Stimulated activated CD4-positive, alpha-beta T cell treated with anti-CD3 and anti-CD28 coated beads, Interleukin-2, amount 100 ng/mL, for 24 hours (primary cell): ENCODE measurements around the gene TKT.
"Not testable (repeated sequence)": the region's sequence is repeated elsewhere in the genome, so short reads cannot be mapped to it uniquely, and the experiment has no call there.

Source experiments
- DNase-seq, 2 donors: peaks; one replicate each; pipeline ENCODE4 v3.0.0-alpha.2; 2020

Gene TKT

DNA sequence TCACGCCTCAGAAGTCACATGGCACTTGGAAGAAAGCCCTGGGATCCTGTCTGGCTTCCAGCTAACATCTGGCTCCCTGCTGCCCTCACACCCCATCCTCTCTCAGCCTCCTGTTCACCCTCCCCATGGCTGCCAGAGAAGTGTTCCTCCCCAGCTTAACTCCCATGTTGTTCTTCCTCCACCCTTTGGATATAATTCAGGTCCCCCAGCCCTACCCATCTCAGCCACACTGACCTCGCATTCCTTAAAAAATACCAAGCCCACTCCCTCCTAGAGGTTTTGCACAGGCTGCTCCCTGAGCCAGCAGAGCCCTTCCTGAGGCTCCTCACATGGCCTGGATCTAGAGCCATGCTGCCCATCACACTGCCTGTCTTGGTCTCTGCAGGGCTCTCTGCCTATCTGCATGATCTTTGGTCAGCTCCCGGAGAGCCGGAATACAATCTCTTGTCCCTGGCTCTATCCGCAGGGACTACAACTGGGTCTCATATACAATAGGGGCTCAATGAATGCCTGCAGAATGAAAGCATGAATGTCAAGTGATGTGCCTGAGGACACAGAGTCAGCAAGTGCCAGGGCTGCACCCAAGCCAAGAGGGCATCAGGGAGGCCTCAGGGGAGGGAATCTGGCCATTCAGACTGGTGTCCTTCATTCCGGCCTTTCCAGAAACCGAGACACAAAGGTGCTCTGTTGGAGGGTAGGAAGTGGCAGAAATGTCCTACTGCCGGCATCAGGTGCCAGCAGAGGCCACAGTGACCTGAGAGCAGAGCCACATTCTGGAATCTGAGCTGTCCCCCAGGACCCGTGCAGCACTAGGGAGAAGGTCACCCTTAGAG, 3.8 kb upstream of the TKT start:
- no peak for DNase-seq

DNA sequence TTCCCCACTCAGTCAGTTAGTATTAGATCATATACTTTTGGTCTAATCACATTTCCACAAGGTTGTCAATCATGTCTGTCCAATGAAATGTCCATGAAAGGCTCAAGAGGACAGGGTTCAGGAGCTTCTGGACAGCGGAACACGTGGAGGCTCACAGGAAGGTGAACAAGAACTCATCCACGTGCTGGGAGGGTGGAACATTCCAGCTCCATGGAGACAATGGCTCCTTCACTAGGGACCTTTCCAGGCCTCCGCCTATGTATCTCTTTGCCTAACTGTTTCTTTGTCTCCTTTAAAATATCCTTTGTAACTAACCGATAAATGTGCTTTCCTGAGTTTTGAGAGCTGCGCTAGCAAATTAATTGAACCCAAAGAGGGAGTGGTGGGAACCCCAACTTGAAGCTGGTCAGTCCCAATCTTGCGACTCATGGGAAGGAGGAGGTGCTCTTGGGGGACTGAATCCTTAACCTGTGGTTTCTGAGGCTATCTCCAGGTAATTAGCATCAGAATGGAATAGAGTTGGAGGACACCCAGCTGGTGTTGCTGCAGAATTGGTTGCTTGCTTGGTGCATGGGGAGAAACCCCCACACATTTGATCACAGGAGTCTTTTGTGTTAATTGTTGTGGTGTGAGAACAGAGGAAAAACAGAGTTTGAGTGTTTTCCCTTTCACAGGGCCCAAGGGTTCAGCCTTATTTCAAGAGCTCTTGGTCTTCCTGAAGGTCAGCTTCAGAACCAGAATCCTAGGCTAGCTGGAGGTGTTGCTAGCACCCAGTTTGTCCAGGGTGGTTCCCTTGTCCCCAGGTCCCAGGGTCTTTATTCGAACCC, 3.0 kb upstream of the TKT start:
- DNase-seq = no peak

- DNase-seq = no peak
These were observed 1.6 kb upstream of the TKT start for GRCh38 chr3:53257465-53257864.

DNA sequence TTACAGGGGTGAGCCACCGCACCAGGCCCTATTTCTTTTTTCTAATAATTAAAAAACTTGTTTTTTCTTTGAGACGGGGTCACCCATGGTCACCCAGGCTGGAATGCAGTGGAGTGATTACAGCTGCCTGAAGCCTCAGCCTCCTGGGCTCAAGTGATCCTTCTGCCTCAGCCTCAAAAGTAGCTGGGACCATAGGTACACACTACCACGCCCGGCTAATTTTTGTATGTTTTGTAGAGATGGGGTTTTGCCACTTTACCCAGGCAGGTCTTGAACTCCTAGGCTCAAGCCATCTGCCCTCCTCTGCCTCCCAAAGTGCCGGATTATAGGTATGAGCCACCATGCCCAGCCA, 858 bp upstream of the TKT start:
- no peak for DNase-seq

- peak; percentile 50 to 54 for DNase-seq
These were observed 423 bp downstream of the TKT start for GRCh38 chr3:53255423-53255774.

DNA sequence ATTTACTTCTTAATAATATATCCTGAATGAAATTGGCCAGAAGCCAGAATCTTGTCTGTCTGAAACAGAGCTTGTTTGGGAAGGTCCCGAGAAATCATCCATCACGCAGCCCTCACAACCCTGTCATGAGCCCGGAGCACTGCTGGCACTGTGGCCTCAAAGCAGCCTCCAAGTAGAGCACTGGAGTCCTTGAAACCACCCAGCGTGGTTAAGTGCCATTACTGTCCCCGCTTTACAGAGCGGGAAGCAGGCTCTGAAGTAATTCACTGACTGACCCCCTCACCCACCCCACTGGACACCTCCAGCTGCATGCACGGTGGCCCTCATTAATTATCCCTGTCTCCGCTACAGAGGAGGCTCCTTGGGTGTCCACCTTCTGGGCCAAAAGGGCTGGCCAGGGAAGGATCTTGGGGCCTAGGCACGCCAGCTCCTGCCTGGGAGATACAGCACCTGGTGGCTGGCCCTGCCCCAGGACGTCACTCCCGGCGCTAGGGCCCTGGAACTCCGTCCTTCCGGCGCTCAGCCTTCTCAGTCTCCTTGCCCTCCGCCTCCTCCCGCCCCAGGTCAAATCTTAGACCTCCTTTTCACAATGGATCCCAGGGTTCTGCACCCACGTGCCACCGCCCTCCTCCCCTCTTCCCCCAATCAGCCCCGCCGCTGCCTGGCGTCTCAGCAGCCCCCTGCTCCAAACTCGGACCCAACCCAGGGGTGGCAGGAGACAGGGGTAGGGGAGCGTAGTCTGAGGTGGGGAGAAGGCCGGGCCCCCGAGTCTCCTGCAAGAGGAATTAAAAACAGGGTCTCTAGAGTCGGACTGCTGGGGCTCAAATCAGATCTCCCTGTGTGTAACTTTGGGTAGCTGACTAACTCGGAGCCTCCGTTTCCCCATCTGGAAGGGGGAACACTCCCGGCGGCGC, 1.1 kb downstream of the TKT start:
- DNase-seq = peak; percentile 54 to 72

DNA sequence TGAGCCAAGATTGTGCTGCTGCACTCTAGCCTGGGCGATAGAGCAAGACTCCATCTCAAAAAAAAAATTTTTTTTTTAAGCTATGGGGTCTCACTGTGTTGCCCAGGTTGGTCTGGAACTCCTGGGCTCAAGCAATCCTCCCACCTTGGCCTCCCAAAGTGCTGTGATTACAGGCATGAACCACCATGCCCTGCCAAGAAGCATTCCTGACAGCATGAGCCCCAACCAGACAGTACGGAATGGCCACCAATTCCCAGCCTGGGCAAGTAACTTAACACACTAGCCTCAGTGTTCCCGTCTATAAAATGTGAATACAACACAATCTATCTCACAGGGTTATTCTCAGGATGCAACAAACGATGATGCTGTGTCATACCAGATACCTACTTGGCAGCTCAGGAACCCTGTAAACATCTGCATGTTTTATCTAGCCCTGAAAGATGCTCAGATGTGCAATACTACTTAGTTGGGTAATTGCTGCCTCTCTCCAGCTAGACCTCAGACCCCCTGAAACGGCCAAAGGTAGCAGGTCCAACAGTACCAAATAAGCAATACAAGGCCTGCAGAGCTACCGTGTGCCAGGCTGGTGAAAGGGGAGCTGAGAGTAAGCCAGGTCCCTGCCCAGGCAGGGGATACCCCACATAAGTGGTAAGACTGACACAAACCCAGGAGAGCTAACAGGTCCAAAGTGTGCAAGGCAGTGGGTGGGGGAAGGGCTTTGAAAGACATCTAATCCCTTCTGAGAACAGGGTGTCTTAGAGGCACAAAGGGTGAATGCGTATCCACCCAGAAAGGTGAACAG, 1.9 kb downstream of the TKT start:
- DNase-seq = no peak

DNA sequence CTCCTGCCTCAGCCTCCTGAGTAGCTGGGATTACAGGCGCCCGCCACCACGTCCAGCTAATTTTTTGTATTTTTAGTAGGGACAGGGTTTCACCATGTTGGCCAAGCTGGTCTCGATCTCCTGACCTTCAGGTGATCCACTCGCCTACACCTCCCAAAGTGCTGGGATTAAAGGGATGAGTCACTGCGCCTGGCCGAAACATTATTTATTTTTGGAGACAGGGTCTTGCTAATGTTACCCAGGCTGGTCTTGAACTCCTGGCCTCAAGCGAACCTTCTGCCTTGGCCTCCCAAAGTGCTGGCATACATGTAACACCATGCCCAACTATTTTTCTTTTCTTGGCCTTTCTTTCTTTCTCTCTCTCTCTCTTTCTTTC, 2.9 kb downstream of the TKT start:
- DNase-seq = not testable (repeated sequence)

- DNase-seq = no peak
These were observed 3.5 kb downstream of the TKT start for GRCh38 chr3:53252096-53252946.

GRCh38 chr3:53250881-53251605, 4.8 kb downstream of the TKT start:
- no peak for DNase-seq

- DNase-seq = no peak
These were observed 5.4 kb downstream of the TKT start for GRCh38 chr3:53250453-53250852.

DNA sequence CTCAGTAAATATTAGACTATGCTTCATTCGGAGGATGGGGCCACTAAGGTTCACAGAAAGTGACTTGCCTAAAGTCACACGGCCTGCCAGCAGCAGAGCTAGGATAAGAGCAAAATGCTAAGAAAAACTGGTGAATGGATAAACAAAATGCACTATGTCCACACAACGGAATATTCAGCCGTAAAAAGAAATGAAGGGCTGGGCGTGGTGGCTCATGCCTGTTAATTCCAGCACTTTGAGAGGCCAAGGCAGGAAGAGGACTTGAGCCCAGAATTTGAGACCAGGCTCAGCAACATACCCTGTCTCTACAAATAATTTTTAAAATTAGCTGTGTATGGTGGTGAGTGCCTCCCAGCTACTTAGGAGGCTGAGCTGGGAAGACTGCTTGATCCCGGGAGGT, 7.7 kb downstream of the TKT start:
- no peak for DNase-seq

DNA sequence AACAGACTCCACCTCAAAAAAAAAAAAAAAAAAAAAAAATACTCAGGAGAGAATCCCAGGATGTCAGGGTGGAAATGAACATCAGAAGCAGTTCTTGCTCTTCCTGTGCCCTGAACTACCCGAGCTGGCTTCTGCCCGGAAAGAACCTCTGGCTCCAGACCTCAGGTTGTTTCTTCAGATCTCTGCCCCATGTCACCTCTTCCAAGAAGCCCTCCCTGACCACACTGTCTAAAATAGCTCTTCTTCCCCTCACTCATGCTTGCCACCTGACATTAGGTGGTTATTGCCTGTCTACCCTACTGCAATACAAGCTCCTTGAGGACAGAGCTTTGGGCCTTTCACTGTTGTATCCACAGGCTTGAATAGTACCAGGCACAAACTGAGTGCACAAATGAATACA, 8.2 kb downstream of the TKT start:
- DNase-seq = no peak

DNA sequence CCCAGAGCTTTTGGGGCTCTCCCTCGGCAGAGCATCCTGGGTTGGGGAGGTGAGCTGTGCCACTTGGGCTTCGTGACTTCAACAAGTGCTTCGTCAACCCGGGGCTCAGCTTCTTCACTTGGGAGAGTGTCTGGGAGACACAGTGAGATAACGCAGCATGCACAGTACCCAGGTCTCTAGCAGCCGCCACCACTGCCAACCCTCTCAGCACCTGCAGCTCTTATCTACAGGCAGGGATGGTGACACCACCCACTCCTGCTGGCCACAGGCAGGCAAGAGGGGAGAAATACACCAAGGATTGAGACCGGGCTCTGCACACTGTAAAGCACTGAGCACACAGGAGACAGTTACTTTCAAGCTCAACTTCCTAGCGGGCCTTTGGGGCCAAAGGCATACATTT, 11.6 kb downstream of the TKT start:
- DNase-seq = no peak

GRCh38 chr3:53243785-53244184, 12.0 kb downstream of the TKT start:
- no peak for DNase-seq

GRCh38 chr3:53243165-53243564, 12.7 kb downstream of the TKT start:
- no peak for DNase-seq

DNA sequence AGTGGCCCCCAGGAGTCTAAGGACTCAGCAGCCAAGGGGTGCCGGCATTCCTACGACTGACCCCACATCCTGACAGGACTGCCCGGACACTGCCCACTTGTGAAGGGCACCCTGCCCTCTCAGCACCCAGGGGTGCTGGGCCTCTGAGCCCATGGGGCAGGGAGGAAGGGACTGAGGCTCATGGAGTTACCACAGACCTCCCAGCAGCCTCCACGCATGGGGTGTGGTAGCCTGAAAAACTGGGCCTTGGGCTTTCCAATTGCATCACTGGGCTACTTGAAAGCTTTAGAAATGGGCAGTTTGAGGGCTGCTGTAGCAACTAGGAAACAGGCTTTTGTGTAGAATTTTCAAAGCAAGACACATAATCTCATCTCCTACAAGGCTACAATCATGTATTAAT, 13.2 kb downstream of the TKT start:
- no peak for DNase-seq

DNA sequence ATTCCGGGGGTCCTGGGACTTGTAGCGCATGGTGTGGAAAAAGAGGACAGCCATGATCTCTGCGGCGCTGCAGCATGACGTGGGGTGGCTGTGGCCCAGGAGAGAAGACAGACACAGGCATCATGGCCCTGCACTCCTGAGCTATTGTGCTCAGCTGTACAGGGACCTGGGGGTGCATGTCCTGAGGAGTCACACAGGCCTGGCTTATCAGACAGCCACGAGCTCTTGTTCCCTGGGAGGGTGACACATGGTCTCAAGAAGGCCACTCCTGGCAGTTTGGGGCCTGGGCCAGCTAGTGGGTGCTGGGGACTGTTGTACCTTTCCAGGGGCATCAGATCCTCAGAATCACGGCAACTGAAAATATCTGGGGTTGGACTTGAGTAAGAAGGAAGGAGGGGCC, 13.7 kb downstream of the TKT start:
- DNase-seq = no peak

- no peak for DNase-seq
These were observed 14.5 kb downstream of the TKT start for GRCh38 chr3:53240989-53241972.

- no peak for DNase-seq
These were observed 16.0 kb downstream of the TKT start for GRCh38 chr3:53239800-53240199.
